ENCODE data around the gene TMEM151A.
"Not testable (repeated sequence)": the region's sequence is repeated elsewhere in the genome, so short reads cannot be mapped to it uniquely, and the experiment has no call there.

Gene TMEM151A

DNA sequence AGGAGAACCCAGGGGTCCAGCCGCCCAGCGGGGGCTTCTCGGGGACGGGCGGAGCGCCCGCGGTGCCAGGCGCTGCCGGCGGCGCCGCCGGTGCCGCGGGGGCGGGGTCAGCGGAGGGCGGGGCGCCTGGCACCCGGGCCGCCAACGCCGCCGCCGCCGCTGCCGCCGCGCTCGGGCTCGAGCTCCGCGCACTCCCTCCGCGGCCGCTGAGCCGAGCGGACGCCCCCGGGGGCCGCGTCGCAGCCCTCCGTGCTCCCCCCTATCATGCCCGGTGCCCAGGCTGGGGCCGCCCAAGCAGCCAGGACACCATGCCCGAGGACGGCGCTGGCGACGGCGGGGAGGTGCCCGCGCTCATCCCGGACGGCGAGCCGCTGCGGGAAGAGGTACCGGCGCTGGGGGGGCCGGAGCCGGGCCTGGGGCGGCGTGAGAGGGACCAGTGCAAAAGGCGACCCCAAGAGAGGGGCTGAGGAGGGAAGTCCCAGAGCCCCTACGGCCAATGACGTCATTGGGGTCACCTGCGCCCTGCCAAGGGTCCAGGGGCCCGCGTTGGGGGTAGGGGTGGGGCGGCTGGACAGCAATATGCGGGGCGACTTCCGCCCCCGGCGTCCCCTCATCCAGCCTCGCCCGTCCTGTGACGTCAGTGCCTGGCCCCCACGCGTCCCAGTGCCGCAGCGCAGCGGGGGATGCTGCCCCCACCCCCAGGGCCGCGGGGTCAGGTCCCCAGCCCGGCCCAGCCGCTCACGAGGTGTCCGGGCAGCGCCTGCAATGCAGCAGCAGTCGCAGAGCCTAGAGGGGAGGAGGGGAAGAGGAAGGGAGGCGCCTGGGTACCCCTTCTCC, at the start of gene TMEM151A:
TMEM151A (plus strand) TSS at position 189 of the 837 bp plus-strand sequence; CDS start at position 309, 120 bp downstream.
- DNase-seq, result peak in 1 of 2 experiments; percentile 28

DNA sequence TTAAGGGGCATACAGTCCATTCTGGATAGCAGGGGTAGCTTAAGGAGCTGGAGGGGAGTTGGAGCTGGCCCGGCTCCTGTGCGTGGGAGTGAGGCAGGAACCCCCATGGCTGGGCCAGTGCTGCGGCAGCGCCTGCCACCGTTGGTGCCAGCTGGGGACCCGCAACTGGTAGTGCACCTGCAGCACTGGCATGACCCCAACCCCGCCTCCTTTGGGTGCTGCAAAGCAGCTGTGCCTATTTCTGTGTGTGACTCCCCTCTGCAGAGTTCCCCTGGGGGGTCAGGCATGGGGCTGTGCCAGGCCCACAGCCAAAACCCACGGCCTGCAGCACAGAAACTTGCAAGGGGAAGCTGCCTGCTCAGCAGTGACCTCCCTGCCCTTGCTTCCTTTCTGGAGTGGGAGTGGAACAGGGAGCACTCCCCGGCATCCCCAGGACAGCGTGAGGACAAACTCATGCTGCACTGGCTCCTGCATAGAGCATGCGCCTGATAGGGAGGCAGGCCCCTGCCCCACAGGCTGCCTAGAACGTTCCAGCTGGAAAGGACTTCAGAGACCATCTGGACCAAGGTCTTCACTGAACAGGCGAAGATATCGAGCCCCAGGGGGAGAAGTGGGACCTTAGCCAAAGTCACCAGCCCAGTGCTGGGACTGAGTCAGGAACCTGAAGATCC, 49.5 kb upstream of the TMEM151A start:
- DNase-seq, result peak in 1 of 2 experiments; percentile 56

DNA sequence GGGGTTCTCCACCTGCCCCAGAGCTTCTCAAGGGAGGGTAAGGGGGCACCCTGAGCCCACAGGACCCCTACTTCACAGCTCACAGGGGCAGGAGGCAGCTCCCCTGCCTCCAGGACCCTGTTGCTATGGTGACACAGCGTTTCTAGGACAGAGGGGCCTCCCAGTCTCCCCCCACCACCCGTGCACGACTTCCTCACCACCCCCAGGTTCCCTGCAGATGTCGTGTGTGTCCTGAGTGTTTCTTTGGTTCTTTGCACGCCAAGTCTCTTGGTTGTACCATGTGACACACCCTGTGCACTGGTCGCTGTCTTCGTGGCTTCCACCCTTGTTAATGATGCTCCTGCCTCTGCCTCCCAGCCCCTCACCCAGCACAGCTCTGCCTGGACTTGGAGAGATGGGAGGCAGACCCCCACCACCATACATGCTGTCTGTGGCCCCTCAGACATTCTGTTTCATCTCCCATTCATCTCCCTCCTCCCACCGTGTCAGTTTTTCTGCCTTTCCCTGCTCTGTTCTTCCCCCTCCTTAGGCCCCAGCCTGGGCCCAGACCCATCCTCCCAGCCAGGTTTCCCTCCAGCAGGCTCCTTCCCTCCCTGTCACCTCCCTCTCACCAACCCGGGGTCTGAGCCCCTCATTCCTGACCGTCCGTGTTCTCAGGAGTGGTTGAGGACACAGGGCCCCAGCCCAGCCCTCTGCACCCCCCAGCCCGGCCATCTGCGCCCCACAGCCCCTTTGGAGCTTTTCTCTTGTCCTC, 47.7 kb upstream of the TMEM151A start:
- DNase-seq, result no peak

DNA sequence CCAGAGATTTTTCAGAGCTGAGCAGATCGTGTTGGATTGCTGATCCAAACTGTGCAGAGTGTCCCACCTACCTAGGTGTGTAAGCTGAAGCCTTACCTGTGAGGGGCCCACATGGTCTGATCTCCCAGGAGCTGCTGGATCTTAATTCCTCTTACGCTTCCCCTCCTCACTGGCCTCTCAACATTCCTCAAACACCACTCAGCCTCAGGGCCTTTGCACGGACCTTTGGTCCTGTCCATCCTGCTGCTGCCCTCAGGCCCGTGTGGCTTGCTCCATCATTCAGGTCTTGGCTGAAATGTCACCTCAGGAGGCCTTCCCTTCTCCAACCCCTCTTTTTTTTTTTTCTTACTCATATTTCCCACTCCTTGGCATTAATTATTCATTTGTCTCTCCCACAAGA, 44.4 kb upstream of the TMEM151A start:
- DNase-seq, result no peak

DNA sequence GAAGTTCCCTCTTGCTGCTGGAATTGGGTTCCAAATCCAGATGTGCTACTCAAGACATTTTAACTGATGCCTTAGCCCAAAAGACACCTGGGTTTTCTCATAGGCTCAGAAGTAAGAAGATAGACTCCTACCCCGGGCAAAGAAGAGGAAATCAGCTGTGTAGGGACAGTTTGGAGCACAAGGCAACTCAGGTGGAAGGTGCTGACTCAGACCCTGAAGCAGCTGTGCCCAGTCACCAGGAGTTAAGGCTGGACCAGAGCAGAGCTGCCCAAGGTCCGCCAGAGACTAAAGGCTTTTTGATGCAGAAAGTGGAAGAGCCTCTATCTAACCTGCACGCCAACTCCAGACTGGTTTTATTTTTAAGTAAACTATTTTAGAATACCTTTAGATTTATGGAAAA, 43.9 kb upstream of the TMEM151A start:
- no peak for DNase-seq

DNA sequence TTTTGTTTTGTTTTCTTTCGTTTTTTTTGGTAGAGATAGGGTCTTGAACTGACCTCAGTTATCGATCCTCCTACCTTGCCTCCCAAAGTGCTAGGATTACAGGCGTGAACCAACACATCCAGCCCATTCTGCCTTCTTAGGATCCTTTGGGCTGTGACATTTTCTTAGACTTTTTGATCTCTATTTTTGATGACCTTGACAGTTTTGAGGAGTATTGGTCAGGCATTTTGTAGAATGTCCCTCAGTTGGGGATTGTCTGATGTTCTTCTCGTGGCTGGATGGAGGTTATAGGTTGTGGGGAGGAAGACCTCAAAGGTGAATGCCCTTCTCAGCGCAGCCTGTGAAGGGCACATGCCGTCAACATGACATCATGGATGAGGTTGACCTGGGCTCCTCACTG, 42.8 kb upstream of the TMEM151A start:
- DNase-seq, result no peak

DNA sequence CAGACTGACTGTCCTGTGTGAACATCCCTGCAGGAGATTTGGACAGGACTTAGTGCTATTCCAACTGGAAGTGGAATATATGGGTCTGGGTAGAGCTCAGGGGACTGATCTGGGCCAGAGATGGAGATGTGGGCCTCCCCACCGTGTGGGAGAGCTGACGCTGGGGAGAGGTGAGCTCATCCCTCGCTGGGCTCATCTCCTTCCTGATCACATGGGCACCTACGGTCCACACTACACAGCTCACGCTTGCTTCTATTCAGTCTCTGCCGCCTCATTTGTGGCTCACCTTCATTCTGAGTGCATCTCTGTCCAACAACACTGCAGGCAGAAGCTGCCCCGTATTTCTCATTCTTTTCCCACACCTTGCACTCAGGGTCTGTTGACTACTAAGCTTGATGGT, 39.9 kb upstream of the TMEM151A start:
- no peak for DNase-seq

DNA sequence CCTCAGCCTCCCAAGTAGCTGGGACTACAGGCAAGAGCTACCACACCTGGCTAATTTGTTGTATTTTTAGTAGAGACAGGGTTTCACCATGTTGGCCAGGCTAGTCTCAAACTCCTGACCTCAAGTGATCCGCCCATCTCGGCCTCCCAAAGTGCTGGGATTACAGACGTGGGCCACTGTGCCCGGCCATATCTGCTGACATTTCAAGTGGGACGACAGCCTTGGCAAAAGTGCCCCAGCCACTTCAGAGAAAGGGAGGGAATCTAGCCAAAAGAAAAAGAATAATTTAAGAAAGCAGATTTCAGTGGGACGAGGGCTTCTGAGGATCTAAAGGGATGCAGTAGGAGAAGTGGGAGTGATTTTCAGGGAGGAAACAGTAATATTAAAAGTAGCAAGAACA, 38.6 kb upstream of the TMEM151A start:
- DNase-seq, result not testable (repeated sequence)

DNA sequence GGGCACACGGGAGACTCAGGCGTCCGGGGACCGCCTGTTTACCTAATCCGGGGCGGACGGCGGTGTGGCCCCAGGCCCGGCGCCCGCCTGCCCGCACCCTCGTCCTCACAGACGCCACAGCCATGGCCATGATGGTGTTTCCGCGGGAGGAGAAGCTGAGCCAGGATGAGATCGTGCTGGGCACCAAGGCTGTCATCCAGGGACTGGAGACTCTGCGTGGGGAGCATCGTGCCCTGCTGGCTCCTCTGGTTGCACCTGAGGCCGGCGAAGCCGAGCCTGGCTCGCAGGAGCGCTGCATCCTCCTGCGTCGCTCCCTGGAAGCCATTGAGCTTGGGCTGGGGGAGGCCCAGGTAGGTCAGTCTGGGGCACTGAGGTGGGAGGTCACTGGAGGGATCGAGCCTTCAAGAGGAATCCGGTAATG, 33.2 kb upstream of the TMEM151A start:
- no peak for DNase-seq

DNA sequence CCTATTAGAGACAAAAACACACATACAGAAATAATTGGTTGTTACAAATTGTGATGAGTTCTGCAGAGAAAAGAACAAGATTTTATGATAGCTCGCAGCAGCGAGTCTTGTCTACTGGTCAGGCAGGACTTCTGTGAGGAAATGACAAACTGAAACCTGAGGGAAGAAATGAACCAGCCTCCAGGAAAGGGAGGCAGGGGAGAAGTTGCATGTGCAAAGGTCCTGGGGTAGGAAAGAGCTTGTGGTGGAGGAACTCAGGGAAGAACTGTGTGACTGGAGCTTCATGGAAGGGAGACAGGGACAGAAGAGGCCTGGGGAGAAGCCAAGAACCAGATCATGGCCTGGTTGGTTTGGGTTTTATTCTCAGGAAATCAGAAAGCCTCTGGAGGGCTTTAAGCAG, 32.5 kb upstream of the TMEM151A start:
- DNase-seq, result no peak

DNA sequence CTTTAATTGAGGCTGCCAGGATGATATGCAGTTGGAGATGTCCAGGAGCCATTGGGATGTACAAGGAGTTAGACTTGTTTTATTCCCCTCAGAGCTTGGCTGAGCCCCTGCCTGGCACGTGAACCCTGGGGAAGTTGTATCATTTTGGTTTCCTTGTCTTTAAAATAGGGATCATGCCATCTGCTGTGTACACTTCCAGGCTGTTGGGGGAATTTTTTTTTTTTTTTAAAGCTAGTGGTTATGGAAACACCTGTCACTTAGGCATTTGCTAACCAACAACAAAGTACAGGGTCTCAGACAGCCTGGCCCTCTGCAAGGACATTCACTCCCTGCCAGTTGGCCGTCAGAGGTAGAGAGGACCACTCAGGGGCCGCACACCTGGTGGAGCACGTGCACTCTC, 31.7 kb upstream of the TMEM151A start:
- no peak for DNase-seq

DNA sequence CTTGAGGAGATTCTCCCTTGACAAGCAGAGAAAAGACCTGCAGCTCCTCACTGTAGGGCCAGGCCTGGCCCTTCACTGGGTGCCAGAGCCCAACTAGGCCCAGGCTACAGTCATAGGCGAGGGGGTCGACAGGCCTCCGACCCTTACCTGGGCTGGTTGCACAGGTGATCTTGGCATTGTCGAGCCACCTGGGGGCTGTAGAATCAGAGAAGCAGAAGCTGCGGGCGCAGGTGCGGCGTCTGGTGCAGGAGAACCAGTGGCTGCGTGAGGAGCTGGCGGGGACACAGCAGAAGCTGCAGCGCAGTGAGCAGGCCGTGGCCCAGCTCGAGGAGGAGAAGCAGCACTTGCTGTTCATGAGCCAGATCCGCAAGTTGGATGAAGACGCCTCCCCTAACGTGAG, 30.1 kb upstream of the TMEM151A start:
- no peak for DNase-seq

DNA sequence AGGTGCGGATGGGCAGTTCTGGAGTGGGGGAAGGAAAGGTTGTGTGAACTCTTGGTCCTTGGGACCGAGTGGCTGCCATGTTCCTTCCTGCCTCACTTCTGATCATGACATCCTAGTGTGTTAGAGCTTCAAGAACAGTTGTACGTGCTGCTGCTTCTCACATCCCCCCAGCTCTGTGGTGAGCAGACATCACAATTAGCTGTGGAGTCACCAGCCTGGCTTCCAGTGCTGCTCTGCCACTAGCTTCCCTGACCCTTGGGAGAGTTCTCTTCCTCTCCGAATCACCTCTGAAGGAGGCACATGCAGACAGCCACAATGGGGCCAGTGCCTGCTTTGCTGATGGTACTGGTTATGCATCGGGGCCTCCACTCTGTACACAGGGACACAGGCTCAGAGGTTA, 29.5 kb upstream of the TMEM151A start:
- no peak for DNase-seq

DNA sequence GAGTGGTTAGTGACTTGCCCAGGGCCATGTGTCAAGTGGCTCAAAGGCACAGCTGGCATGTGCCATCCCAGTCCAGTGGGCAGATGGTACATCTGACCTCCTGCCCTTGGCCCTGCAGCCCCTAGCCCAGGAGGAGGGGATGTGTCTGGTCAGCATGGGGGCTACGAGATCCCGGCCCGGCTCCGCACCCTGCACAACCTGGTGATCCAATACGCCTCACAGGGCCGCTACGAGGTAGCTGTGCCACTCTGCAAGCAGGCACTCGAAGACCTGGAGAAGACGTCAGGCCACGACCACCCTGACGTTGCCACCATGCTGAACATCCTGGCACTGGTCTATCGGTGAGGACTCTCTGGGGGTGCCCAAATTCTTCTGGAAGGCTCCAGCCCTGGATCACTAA, 29.0 kb upstream of the TMEM151A start:
- DNase-seq, result no peak

DNA sequence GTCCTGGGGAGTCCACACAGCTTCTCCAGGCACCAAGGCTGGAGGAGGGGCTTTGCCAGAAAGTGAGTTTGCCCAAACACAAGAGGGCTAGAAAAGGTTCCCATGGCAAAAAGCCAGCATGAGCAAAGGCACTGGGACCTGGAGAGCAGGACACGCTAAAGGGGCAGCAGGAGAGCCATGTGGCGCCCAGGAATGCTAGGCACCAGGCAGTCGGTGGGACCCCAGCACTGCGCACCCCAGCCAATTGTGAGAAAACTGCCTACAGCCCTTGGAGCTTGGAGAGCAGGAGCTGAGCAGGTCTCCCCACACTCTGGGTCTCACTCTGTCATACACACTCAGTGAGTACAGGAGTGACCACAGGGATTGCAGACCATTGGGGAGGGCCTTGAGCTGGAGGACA, 28.5 kb upstream of the TMEM151A start:
- DNase-seq, result no peak

DNA sequence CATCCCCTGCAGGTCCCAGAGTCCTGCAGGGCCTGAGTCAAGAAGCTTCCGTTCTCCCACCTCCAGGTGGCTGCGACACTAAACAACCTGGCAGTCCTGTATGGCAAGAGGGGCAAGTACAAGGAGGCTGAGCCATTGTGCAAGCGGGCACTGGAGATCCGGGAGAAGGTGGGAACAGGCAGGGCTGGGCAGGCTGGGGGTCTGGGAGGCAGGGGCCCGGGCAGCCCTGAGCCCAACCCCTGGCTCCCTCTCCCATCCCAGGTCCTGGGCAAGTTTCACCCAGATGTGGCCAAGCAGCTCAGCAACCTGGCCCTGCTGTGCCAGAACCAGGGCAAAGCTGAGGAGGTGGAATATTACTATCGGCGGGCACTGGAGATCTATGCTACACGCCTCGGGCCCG, 27.9 kb upstream of the TMEM151A start:
- DNase-seq, result no peak

DNA sequence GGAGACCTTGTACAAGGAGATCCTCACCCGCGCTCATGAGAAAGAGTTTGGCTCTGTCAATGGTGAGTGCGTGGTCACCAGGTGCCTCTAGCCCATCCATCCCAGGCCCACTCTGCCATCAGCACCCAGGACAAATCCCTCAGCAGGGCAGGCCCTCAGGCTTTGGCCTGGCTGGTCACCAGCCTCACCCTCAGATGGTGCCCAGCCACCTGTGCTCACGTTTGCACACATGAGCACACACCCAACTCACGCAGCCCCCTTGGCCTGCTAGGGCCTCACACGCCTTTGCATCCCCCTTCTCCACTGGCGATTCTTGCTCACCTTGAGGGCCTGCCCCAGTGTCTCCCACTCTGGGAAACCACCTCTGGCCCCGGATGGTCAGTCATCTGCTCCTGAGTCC, 27.3 kb upstream of the TMEM151A start:
- no peak for DNase-seq

DNA sequence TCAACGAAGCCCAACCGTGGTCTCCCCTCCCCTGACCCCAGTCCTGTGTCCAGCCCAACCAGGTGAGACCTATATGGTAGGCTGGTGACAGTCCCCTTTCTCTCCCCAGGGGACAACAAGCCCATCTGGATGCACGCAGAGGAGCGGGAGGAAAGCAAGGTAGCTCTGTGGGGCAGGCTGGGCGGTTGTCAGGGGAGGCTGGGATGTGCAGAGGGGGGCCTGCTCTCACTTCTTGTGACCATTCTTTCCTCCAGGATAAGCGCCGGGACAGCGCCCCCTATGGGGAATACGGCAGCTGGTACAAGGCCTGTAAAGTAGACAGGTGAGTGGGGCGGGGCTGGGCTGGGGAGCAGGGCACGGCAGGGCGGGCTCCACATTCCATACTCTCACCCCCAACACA, 26.8 kb upstream of the TMEM151A start:
- DNase-seq, result no peak

DNA sequence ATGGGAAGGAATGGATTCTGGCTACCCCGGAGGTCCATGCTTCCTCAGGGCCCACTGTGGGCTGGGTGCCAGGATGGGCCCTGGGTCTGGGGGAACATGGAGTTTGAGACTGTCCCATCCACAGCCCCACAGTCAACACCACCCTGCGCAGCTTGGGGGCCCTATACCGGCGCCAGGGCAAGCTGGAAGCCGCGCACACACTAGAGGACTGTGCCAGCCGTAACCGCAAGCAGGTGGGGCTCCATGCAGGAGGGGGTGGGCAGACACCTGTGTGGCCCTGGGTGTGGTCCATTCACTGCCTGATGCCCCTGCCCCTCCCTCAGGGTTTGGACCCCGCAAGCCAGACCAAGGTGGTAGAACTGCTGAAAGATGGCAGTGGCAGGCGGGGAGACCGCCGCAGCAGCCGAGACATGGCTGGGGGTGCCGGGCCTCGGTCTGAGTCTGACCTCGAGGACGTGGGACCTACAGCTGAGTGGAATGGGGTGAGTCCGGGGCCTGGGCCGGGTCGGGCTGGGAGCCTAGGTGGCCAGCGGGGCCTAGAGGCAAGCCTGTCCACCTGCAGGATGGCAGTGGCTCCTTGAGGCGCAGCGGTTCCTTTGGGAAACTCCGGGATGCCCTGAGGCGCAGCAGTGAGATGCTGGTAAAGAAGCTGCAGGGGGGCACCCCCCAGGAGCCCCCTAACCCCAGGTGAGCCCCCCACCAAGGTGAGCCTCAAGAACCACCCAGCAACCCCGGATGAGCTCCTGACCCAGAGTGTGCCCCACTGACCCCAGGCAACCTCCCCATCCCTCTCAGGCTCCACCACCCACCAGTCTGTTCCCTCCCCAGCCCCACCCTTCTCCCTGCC, 25.9 kb upstream of the TMEM151A start:
- no peak for DNase-seq

DNA sequence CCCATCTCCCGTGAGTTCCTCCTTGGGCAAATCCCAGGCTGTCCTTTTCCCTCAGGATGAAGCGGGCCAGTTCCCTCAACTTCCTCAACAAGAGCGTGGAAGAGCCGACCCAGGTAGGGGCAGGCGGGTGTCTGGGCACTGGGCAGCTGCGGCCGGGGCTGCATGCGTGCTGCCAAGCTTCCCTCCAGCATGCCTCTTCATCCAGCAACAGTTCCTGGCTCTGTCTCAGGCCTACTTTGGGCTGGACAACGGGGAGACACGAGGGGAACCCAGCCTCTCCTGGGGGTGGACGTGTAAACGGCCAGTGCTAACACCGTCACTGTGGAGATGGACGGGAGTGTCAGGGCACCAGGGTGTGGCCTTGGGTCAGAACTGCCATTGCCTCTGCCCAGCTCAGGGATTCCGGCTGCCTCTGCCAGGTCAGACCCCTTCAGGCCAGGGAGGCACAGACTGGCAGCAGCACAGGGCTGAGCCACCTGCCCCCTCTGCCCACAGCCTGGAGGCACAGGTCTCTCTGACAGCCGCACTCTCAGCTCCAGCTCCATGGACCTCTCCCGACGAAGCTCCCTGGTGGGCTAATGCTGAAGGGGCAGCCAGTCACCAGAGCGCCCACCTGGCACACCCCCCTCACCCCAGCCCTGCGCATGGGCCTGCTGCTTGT, 25.2 kb upstream of the TMEM151A start:
- DNase-seq, result no peak

DNA sequence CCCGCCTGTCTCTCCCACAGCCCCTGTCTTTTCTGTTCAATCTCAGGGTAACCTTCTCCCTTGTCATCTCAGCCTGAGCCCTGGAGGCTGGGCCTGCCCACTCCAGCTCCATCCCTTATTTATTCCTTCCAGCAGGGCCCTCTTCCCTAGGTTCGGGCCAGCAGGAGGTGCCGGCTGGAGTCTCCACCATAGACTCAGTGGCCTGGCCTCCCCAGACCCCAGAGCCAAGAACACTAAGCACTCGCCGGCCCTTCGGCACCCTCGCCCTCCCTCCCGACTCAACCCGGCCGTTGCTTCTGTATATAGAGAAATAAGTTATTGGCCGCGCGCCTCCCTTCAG, 24.7 kb upstream of the TMEM151A start:
- no peak for DNase-seq
